GM19193 (cell line): ENCODE results near the gene SWAP70.
A peak's percentile ranks its signal among the peaks of the same experiment; 100 is the strongest.

ENCODE experiments used
- POLR2A ChIP-seq: IDR thresholded peaks from 4 replicates; pipeline ENCODE4 v1.6.1; 2011; ENCODE audit not compliant: insufficient read depth, insufficient read length; ENCODE audit errors: extremely low read depth

The SWAP70 gene

GRCh38 chr11:9747828-9748227, 84.0 kb downstream of the SWAP70 start:
- no peak for TF ChIP-seq POLR2A

- TF ChIP-seq POLR2A, result peak; percentile 27
Measured at GRCh38 chr11:9748361-9748970, 84.6 kb downstream of the SWAP70 start.

- TF ChIP-seq POLR2A, result no peak
Measured at GRCh38 chr11:9750551-9750950, 86.7 kb downstream of the SWAP70 start.

- TF ChIP-seq POLR2A, result no peak
Measured at GRCh38 chr11:9752091-9752490, 88.2 kb downstream of the SWAP70 start.

GRCh38 chr11:9753021-9753420, 89.1 kb downstream of the SWAP70 start:
- no peak for TF ChIP-seq POLR2A

GRCh38 chr11:9754010-9754471, 90.2 kb downstream of the SWAP70 start:
- TF ChIP-seq POLR2A, result peak; percentile 22

GRCh38 chr11:9755561-9756185, 91.8 kb downstream of the SWAP70 start:
- TF ChIP-seq POLR2A, result peak; percentile 9

GRCh38 chr11:9756461-9756860, 92.6 kb downstream of the SWAP70 start:
- no peak for TF ChIP-seq POLR2A

- TF ChIP-seq POLR2A, result no peak
Measured at GRCh38 chr11:9756878-9757277, 93.0 kb downstream of the SWAP70 start.

- TF ChIP-seq POLR2A, result peak; percentile 49
Measured at GRCh38 chr11:9757809-9758636, 94.1 kb downstream of the SWAP70 start.

GRCh38 chr11:9758637-9759518, 95.0 kb downstream of the SWAP70 start:
- no peak for TF ChIP-seq POLR2A

GRCh38 chr11:9759519-9760192, 95.8 kb downstream of the SWAP70 start:
- no peak for TF ChIP-seq POLR2A

GRCh38 chr11:9760193-9760575, 96.3 kb downstream of the SWAP70 start:
- no peak for TF ChIP-seq POLR2A

- TF ChIP-seq POLR2A, result no peak
Measured at GRCh38 chr11:9761441-9761945, 97.6 kb downstream of the SWAP70 start.
